HG02840 (cell line): ENCODE data around the gene PPP1R9A.

Source experiments
- ATAC-seq: cut with Tn5 transposase; IDR thresholded peaks from one replicate; pipeline ENCODE4 v1.9.1; 2021; ENCODE audit warnings: mild to moderate bottlenecking, moderate library complexity, moderate number of reproducible peaks; ENCODE audit not compliant: unreplicated experiment, low FRiP score

Gene PPP1R9A

GRCh38 chr7:95244616-95245015 is 337.2 kb downstream of the PPP1R9A start:
- no peak for ATAC-seq

GRCh38 chr7:95245828-95246500 is 338.6 kb downstream of the PPP1R9A start:
- no peak for ATAC-seq

- ATAC-seq, result no peak
Measured at GRCh38 chr7:95246831-95247370, 339.5 kb downstream of the PPP1R9A start.

GRCh38 chr7:95250571-95250970 is 343.2 kb downstream of the PPP1R9A start:
- ATAC-seq, result no peak

GRCh38 chr7:95251966-95252365 is 344.6 kb downstream of the PPP1R9A start:
- ATAC-seq, result no peak

GRCh38 chr7:95253986-95254385 is 346.6 kb downstream of the PPP1R9A start:
- no peak for ATAC-seq

GRCh38 chr7:95255691-95256090 is 348.3 kb downstream of the PPP1R9A start:
- ATAC-seq, result no peak

- ATAC-seq, result no peak
Measured at GRCh38 chr7:95261895-95262415, 354.6 kb downstream of the PPP1R9A start.

- ATAC-seq, result no peak
Measured at GRCh38 chr7:95262875-95263274, 355.5 kb downstream of the PPP1R9A start.

GRCh38 chr7:95263785-95264362 is 356.5 kb downstream of the PPP1R9A start:
- ATAC-seq, result no peak

GRCh38 chr7:95264363-95264891 is 357.0 kb downstream of the PPP1R9A start:
- no peak for ATAC-seq

GRCh38 chr7:95265634-95266033 is 358.2 kb downstream of the PPP1R9A start:
- ATAC-seq, result no peak

GRCh38 chr7:95267754-95268153 is 360.4 kb downstream of the PPP1R9A start:
- no peak for ATAC-seq

- ATAC-seq, result no peak
Measured at GRCh38 chr7:95269640-95270039, 362.2 kb downstream of the PPP1R9A start.

GRCh38 chr7:95276114-95276513 is 368.7 kb downstream of the PPP1R9A start:
- ATAC-seq, result no peak

- ATAC-seq, result no peak
Measured at GRCh38 chr7:95279417-95279816, 372.0 kb downstream of the PPP1R9A start.

- no peak for ATAC-seq
Measured at GRCh38 chr7:95286096-95286495, 378.7 kb downstream of the PPP1R9A start.

- ATAC-seq, result no peak
Measured at GRCh38 chr7:95290166-95290830, 382.9 kb downstream of the PPP1R9A start.

- no peak for ATAC-seq
Measured at GRCh38 chr7:95295397-95295796, 388.0 kb downstream of the PPP1R9A start.

- no peak for ATAC-seq
Measured at GRCh38 chr7:95296456-95296855, 389.1 kb downstream of the PPP1R9A start.

- ATAC-seq, result no peak
Measured at GRCh38 chr7:95297041-95297440, 389.6 kb downstream of the PPP1R9A start.
